HL-60 (cell line): ENCODE results near the gene NHSL1.

Experiments
- GABPA ChIP-seq: IDR thresholded peaks from 2 replicates; pipeline ENCODE4 v1.6.1; 2012; ENCODE audit warnings: low read depth
- TF ChIP-seq, protein P1 (sequence below): IDR thresholded peaks from one replicate; pipeline ENCODE4 v1.5.1; 2011; ENCODE audit warnings: low read length, control low read depth, inconsistent platforms; ENCODE audit not compliant: insufficient read depth
- TF ChIP-seq, protein P2 (sequence below): IDR thresholded peaks from 2 replicates; pipeline ENCODE4 v1.6.1; 2012; ENCODE audit warnings: low read depth; ENCODE audit not compliant: insufficient replicate concordance

DNA sequence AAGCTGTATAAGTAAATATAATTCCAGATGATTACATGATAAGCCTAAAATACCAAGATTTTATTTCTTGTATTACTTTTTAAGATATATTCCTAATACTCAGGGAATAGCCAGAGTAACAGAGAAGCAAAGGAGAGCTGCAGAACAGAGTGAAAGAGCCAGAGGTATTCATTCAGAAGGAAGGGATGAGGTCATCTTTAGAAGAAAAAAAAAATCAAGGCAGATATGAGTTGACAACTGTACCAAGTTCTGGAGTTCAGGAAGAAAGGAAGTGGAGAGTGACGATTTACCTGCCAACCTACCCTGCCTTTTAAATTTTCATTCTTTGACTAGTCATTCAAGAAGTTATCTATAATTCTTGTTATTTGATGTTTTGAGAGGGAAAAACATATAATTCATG lies 28.8 kb upstream of the NHSL1 start:
- TF ChIP-seq, protein P1, sequence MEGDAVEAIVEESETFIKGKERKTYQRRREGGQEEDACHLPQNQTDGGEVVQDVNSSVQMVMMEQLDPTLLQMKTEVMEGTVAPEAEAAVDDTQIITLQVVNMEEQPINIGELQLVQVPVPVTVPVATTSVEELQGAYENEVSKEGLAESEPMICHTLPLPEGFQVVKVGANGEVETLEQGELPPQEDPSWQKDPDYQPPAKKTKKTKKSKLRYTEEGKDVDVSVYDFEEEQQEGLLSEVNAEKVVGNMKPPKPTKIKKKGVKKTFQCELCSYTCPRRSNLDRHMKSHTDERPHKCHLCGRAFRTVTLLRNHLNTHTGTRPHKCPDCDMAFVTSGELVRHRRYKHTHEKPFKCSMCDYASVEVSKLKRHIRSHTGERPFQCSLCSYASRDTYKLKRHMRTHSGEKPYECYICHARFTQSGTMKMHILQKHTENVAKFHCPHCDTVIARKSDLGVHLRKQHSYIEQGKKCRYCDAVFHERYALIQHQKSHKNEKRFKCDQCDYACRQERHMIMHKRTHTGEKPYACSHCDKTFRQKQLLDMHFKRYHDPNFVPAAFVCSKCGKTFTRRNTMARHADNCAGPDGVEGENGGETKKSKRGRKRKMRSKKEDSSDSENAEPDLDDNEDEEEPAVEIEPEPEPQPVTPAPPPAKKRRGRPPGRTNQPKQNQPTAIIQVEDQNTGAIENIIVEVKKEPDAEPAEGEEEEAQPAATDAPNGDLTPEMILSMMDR, result no peak
- TF ChIP-seq GABPA, result no peak
- TF ChIP-seq, protein P2, sequence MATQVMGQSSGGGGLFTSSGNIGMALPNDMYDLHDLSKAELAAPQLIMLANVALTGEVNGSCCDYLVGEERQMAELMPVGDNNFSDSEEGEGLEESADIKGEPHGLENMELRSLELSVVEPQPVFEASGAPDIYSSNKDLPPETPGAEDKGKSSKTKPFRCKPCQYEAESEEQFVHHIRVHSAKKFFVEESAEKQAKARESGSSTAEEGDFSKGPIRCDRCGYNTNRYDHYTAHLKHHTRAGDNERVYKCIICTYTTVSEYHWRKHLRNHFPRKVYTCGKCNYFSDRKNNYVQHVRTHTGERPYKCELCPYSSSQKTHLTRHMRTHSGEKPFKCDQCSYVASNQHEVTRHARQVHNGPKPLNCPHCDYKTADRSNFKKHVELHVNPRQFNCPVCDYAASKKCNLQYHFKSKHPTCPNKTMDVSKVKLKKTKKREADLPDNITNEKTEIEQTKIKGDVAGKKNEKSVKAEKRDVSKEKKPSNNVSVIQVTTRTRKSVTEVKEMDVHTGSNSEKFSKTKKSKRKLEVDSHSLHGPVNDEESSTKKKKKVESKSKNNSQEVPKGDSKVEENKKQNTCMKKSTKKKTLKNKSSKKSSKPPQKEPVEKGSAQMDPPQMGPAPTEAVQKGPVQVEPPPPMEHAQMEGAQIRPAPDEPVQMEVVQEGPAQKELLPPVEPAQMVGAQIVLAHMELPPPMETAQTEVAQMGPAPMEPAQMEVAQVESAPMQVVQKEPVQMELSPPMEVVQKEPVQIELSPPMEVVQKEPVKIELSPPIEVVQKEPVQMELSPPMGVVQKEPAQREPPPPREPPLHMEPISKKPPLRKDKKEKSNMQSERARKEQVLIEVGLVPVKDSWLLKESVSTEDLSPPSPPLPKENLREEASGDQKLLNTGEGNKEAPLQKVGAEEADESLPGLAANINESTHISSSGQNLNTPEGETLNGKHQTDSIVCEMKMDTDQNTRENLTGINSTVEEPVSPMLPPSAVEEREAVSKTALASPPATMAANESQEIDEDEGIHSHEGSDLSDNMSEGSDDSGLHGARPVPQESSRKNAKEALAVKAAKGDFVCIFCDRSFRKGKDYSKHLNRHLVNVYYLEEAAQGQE, result no peak
